HG02981 (cell line): ENCODE measurements around the gene IKBIP.
"Not testable (repeated sequence)": the region's sequence is repeated elsewhere in the genome, so short reads cannot be mapped to it uniquely, and the experiment has no call there.

ENCODE experiments used
- ATAC-seq: cut with Tn5 transposase; IDR thresholded peaks from one replicate; pipeline ENCODE4 v1.9.1; 2021; ENCODE audit warnings: mild to moderate bottlenecking, moderate library complexity; ENCODE audit not compliant: unreplicated experiment

Gene IKBIP

DNA sequence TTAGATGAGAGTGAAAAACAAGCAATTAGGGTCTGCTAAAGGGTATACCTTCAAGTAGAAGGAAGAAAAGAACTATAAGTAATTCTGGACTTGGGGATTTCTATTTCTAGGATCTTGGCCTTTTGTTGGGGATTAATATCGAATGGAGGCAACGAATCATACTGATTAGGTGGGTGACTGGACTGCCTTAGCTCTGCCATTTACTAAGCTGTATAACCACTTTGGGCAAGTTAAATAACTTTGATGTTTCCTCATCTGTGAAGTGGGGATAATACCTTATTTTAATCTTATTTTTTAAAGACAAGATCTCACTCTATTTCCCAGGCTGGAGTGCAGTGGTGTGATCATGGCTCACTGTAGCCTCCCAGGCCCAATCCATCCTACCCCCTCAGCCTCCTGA, 6.6 kb downstream of the IKBIP start:
- ATAC-seq = no peak

DNA sequence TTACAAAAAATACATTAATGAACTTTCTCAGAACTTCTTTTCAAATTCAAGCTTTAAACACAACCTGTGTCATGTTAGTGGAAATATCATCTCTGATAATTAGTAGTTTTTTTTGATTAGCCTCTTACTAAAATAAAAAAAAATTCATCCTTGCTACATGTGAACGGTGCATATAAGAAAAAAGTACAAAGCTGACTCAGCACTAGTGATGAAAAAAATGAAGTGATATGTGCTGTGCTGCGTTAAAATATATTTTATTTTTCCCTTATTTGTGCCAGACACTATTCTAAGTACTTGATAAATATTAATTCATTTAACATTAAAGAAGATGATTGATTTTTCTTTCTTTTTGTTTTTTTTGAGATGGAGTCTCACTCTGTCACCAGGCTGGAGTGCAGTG, 7.5 kb downstream of the IKBIP start:
- ATAC-seq = no peak

GRCh38 chr12:98635657-98636323, 8.8 kb downstream of the IKBIP start:
- peak; percentile 85 for ATAC-seq

DNA sequence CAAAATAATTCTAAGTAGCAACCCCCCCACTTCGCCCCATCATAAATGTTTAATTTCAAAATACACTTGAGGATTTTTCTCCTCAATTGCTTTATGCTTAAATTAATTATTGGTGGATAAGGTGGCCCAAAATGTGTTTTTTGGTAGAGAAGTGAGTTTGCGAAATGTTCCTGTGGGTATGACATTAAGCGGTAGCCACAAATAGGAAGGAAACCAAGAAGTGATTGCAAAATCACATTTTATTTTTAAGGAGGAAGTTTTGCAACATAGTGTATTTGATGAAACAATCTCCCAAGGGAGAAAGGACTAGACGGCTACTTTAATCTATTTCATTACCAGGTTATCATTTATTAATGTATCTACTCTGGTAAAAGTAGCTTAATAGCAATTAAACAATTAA, 25.6 kb downstream of the IKBIP start:
- no peak for ATAC-seq

GRCh38 chr12:98612696-98613334, 31.8 kb downstream of the IKBIP start:
- ATAC-seq = peak; percentile 90

DNA sequence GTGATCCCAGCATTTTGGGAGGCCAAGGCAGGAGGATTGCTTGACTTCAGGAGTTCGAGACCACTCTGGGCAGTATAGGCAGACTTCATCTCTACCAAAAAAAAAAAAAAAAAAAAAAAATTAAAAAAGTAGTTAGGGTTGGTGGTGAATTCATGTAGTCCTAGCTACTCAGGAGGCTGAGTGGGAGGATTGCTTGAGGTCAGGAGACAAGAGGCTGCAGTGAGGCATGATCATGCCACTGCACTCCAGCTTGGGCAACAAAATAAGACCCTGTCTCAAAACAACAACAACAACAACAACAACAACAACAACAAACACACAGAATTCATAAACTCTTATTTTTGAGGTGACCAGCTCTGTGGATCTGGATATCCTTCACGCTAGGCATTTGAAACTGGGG, 34.0 kb downstream of the IKBIP start:
- ATAC-seq = no peak

- ATAC-seq = no peak
Observed at GRCh38 chr12:98606359-98606988, 38.1 kb downstream of the IKBIP start.

DNA sequence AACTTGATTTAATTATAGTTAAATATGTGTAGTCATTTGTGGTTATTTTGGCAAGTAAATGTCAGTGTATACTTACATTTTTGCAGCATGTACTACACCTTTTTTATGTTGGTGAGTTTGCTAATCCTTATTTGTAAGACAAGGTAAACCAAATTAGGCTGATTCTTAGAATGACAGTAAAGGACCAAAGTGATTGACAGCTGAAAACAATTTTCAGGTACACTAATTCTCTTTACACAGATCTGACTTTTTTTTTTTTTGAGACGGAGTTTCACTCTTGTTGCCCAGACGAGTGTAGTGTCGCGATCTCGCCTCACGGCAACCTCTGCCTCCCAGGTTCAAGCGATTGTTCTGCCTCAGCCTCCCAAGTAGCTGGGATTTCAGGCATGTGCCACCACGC, 42.7 kb downstream of the IKBIP start:
- no peak for ATAC-seq

DNA sequence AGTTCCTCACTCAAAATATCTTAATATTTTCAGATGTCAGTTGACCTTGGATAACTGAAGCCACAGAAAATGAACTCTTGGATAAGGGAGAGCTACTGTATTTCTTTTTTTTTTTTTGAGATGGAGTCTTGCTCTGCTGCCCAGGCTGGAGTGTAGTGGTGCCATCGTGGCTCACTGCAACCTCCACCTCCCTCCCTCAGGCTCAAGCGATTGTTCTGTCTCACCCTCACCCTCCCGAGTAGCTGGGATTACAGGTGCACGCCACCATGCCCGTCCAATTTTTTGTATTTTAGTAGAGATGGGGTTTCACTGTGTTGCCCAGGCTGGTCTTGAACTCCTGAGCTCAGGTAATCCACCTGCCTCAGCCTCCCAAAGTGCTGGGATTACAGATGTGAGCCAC, 47.3 kb downstream of the IKBIP start:
- not testable (repeated sequence) for ATAC-seq

DNA sequence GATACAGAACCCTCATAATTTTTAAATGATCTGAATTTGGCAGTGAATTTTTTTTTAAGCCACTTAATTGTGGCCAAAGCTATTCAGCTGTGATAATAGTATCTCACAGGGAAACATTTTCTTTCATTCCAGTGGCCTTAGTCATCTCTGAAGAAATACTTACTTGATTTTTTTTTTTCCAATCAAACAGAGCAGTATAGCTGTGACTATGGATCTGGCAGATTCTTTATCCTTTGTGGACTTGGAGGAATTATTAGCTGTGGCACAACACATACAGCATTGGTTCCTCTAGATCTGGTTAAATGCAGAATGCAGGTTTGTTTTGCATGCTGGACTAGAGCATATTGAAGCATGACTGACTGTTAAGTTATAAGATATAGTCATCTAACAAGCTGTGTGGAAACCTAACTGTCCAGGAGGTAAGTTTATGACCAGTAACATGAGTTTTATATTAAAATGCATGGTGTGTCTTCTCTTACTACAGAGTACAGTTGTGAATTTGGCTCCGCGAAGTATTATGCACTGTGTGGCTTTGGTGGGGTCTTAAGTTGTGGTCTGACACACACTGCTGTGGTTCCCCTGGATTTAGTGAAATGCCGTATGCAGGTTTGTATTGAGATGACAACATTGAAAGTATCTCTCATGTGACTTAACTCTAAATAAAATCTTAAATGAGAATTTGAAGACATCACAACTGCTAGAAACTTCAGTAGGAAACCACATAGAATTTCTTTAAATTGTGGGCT, 49.2 kb downstream of the IKBIP start:
- no peak for ATAC-seq

- no peak for ATAC-seq
Observed at GRCh38 chr12:98594050-98594835, 50.3 kb downstream of the IKBIP start.

DNA sequence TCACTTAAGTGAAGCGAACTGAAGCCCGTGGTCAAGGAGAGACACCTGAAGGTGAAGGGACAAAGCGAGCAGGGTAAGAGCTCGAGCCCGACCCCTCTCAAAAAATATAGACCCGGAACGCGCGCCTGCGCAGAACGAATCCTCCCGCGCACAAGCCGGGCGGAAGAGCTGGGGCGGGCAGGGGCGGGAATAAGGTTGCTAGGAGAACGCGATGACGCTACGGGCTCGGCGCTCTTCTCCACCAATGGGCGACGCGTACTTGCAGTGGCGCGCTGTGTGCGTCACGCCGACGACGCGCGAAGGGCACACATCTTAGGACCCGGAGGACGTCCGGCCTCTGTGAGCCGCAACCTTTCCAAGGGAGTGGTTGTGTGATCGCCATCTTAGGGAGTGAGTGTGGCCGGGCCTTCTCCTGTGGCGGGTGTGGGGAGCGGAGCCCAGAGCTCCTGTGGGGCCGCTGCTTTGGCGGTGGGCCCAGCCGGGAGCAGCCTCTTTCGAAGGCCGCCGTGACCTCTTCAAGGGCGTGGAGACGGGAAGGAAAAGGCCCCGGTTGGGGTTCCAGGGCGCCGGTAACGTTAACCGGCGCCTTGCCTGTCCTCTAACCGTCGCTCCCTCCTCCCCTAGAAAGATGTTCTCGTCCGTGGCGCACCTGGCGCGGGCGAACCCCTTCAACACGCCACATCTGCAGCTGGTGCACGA, 51.1 kb downstream of the IKBIP start, which contains the start of gene SLC25A3:
SLC25A3 (plus strand) TSS at position 336 of the 699 bp plus-strand sequence; CDS start at position 629, 293 bp downstream.
- peak; percentile 99 for ATAC-seq

DNA sequence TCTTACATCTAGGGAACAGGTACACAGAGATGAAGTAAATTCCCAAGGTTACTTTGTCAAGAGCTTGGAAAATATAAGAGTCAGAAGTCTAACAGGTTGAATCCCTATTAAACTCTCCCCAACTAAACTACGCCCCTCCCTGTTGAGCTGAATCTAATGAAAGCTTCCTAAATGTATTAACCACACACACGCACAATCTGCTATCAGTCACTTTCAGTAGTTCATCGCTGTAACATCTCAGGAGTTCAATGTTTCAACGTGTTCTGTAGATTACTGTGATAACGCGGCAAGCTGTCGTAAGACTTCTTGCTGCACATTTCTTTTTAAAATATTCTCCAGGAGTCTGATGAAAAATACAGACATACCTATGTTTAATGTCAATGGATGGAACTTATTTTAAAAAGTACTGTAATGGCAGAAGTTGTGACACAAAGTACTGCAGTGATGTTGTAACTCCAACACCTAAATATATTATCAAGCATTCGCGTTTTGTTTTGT, 51.7 kb downstream of the IKBIP start:
- no peak for ATAC-seq

GRCh38 chr12:98591209-98591608, 53.4 kb downstream of the IKBIP start:
- no peak for ATAC-seq

GRCh38 chr12:98587084-98587483, 57.5 kb downstream of the IKBIP start:
- no peak for ATAC-seq

GRCh38 chr12:98582093-98582492, 62.5 kb downstream of the IKBIP start:
- ATAC-seq = no peak

DNA sequence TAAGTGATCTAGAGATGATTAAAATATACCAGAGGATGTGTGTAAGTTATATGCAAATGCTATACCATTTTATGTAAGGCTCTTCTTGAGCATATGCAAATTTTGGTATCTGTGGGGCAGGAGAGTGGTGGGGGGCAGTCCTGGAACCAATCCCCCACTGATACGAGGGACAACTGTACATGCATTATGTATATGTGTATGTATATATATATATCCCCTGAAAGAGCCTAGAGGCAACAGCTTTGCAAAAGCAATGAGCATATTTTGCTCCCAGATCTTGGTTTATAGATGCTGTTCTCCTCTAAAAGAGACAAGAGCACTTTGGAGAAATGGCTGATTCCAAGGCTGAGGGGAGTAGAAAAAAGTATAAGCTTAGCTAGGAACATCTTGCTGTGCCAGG, 63.5 kb downstream of the IKBIP start:
- no peak for ATAC-seq

- ATAC-seq = no peak
Observed at GRCh38 chr12:98580695-98581094, 63.9 kb downstream of the IKBIP start.

GRCh38 chr12:98579835-98580234, 64.8 kb downstream of the IKBIP start:
- ATAC-seq = no peak

DNA sequence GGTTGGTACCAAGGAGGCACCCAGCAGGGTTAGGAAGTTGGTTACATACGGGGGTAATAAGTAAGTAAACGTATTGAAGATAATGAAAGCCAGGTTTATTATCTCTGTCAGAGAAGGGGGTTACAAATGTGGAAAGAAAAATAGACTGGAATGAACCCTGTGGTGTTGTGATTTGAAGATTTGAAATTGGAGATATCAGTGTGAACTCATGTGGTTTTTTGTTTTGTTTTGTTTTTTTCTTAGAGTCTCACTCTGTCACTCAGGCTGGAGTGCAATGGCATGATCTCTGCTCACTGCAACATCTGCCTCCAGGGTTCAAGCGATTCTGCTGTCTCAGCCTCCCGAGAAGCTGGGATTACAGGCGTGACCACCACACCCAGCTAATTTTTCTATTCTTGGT, 65.2 kb downstream of the IKBIP start:
- no peak for ATAC-seq
